ENCODE measurements around the gene TAGLN. TPM values are rescaled to one million over a fixed set of nuclear protein-coding genes. Genes with fewer than 3 reads are reported as not detected.
A peak's percentile ranks its signal among the peaks of the same experiment; 100 is the strongest.

Gene TAGLN
- total and polyA plus RNA-seq, 2 donors (not counting 1 experiment from before 2014, with no cell fraction given), result 17.9 to 51.8 TPM

- 87% methylated on average over 11 of the region's 19 CpGs for WGBS (ENCODE audit: insufficient coverage)
- H3K27me3 ChIP-seq (replicated peaks in 1 of 4; ENCODE audit: control extremely low read depth in 1 of 4, control insufficient read depth in 3 of 4, insufficient read depth in 4 of 4, low read length in 3 of 4), result no peaks in the 10 kb centered on the region
- CTCF ChIA-PET, result interaction anchor here (0.6 to 19.9 kb wide), 43 partner anchors 8 to 1830 kb away, joined by 3 to 309 read pairs (median 4); partner anchors contain the start of genes APOA5, PAFAH1B2, SIDT2 and ZPR1
- H3K9me3 Mint-ChIP-seq (ENCODE audit: insufficient read depth), result no peaks in the 10 kb centered on the region
- no peak overlapping the region for H3K4me2 ChIP-seq (replicated peaks; ENCODE audit: low read depth, low read length, poor library complexity, severe bottlenecking)
- H3K36me3 ChIP-seq (replicated peaks in 1 of 2; ENCODE audit: control extremely low read depth in 1 of 2, control insufficient read depth in 1 of 2, extremely low read depth in 1 of 2, insufficient read depth in 2 of 2, low read length in 1 of 2), result peaks cover 8 to 82% of the 10 kb centered on the region in 2 experiments
- DNase-seq (peak; percentile 86), ATAC-seq (ENCODE audit: low read depth) (peak; percentile 70)
- intact Hi-C loops (cut with micrococcal nuclease), result loop anchor here (1.0 kb wide), 3 partner anchors 45 to 346 kb away; no protein-coding TSS in a partner anchor
- peaks cover 26 to 37% of the 10 kb centered on the region in 2 donors for H3K4me1 ChIP-seq (ENCODE audit: control insufficient read depth in 2 of 2, insufficient read depth in 2 of 2, low read length in 2 of 2)
- H3K27ac Mint-ChIP-seq, result peak overlapping the region; percentile 74
- no peak overlapping the region for H3K9ac ChIP-seq (ENCODE audit: low read length)
- peaks cover 35% of the 10 kb centered on the region for H3K4me1 Mint-ChIP-seq
- H3K79me2 ChIP-seq (ENCODE audit: control insufficient read depth, insufficient read depth, low read length), result peaks cover 75% of the 10 kb centered on the region
- no peaks in the 10 kb centered on the region for H3K27me3 Mint-ChIP-seq
- peaks cover 0 to 1% (median 0%) of the 10 kb centered on the region in 3 donors for H3K9me3 ChIP-seq (ENCODE audit: control extremely low read depth in 1 of 3, control insufficient read depth in 2 of 3, insufficient read depth in 1 of 3, low read length in 2 of 3)
- H3K4me3 ChIP-seq (ENCODE audit: control extremely low read depth in 1 of 5, extremely low read depth in 1 of 5, insufficient read depth in 1 of 5, low read depth in 2 of 5, low read length in 4 of 5), result no peak overlapping the region
- no peak overlapping the region for H3K27ac ChIP-seq (ENCODE audit: low read length in 2 of 2)
- H3K4me3 Mint-ChIP-seq, result no peak overlapping the region
- POLR2A ChIA-PET, result interaction anchor here (0.6 to 2.7 kb wide), 6 partner anchors 26 to 129 kb away, joined by 3 to 12 read pairs (median 3); partner anchors contain the start of genes SIDT2 and SIK3
- peak; percentile 84 for TF ChIP-seq CTCF (IDR thresholded peaks at IDR 0.05)
- no peak for TF ChIP-seq EZH2 (IDR thresholded peaks at IDR 0.05; ENCODE audit: borderline replicate concordance, insufficient read depth, low read depth, low read length, poor library complexity, severe bottlenecking)
- no peak overlapping the region for H2AFZ ChIP-seq (ENCODE audit: insufficient read depth, low read depth, low read length, poor library complexity, severe bottlenecking)
- H4K20me1 ChIP-seq (ENCODE audit: control insufficient read depth, insufficient read depth, low read length, poor library complexity, severe bottlenecking), result peaks cover 8% of the 10 kb centered on the region
These were observed 27.5 kb downstream of the TAGLN start for GRCh38 chr11:117226388-117227385.

All from B cell (primary cell).